PFSK-1 (cell line): ENCODE data around the gene APBA2.

Experiments
- FOXP2 ChIP-seq: optimal IDR thresholded peaks from 2 replicates; pipeline ENCODE3; 2011; ENCODE audit warnings: borderline replicate concordance, control low read depth, inconsistent platforms; ENCODE audit not compliant: insufficient read depth; ENCODE audit errors: extremely low read length, extremely low read depth
- POLR2AphosphoS5 ChIP-seq: IDR thresholded peaks from 2 replicates; pipeline ENCODE4 v1.6.1; 2012; ENCODE audit warnings: low read depth, mild to moderate bottlenecking, control low read depth, low read length, moderate library complexity
- REST ChIP-seq, 2 experiments: IDR thresholded peaks; 2 replicates each; pipeline versions ENCODE4 v1.6.1 to v1.8.0; 2011 to 2012; ENCODE audit warnings: low read depth in 2 of 2, low read length in 2 of 2, control low read depth in 1 of 2, inconsistent platforms in 1 of 2, mild to moderate bottlenecking in 1 of 2, moderate library complexity in 1 of 2; ENCODE audit not compliant: insufficient read depth in 1 of 2
- SIN3A ChIP-seq: IDR thresholded peaks from 2 replicates; pipeline ENCODE4 v1.6.1; 2012; ENCODE audit warnings: mild to moderate bottlenecking, low read length, moderate library complexity, borderline replicate concordance; ENCODE audit not compliant: insufficient read depth
- TAF1 ChIP-seq: IDR thresholded peaks from 2 replicates; pipeline ENCODE4 v1.6.1; 2012; ENCODE audit warnings: low read length, control low read depth, borderline replicate concordance; ENCODE audit not compliant: insufficient read depth

- TF ChIP-seq POLR2AphosphoS5 (no peak), REST (IDR thresholded peaks at IDR 0.05; ENCODE audit: insufficient read depth in 1 of 2, low read depth in 2 of 2, low read length in 2 of 2) (no peak), TAF1 (no peak), SIN3A (no peak), FOXP2 (no peak)
Measured at GRCh38 chr15:29072444-29072843, 186.7 kb downstream of the APBA2 start.
